KMS-11 (cell line): ENCODE results near the gene GREM1.

ENCODE experiments used
- H2AFZ ChIP-seq: fragments of 200-600 bp; sonication (generic); 2 replicates; pipeline ENCODE4 v1.6.1; 2016; ENCODE audit warnings: antibody characterized with exemption, mixed run types, low read depth
- H3K27ac ChIP-seq: fragments of 200-600 bp; sonication (generic); 2 replicates; pipeline ENCODE4 v1.6.1; 2016; ENCODE audit warnings: mild to moderate bottlenecking, mixed run types
- H3K27me3 ChIP-seq: fragments of 200-600 bp; sonication (generic); 2 replicates; pipeline ENCODE4 v1.6.1; 2017; ENCODE audit warnings: mild to moderate bottlenecking, low read depth, mixed run types, moderate library complexity; ENCODE audit not compliant: insufficient read depth
- H3K36me3 ChIP-seq: fragments of 200-600 bp; sonication (generic); 2 replicates; pipeline ENCODE4 v1.6.1; 2017; ENCODE audit warnings: mild to moderate bottlenecking, mixed run types; ENCODE audit not compliant: insufficient read depth
- H3K4me1 ChIP-seq: fragments of 200-600 bp; sonication (generic); 2 replicates; pipeline ENCODE4 v1.6.1; 2016; ENCODE audit warnings: mild to moderate bottlenecking, low read depth, mixed run types; ENCODE audit not compliant: poor library complexity, severe bottlenecking
- H3K4me2 ChIP-seq: fragments of 200-600 bp; sonication (generic); 2 replicates; pipeline ENCODE4 v1.7.0; 2016; ENCODE audit warnings: mild to moderate bottlenecking, mixed run types
- H3K4me3 ChIP-seq: fragments of 200-600 bp; sonication (generic); IDR thresholded peaks from 2 replicates; pipeline ENCODE4 v1.6.1; 2017; ENCODE audit warnings: low read depth, low read length, mixed read lengths; ENCODE audit not compliant: insufficient read depth
- H3K79me2 ChIP-seq: fragments of 200-600 bp; sonication (generic); 2 replicates; pipeline ENCODE4 v1.6.1; 2016; ENCODE audit warnings: low read depth, mixed run types; ENCODE audit not compliant: insufficient read depth
- H3K9ac ChIP-seq: fragments of 200-600 bp; sonication (generic); 2 replicates; pipeline ENCODE4 v1.6.1; 2016; ENCODE audit warnings: mild to moderate bottlenecking, mixed run types
- H4K20me1 ChIP-seq: fragments of 200-600 bp; sonication (generic); 2 replicates; pipeline ENCODE4 v1.6.1; 2016; ENCODE audit warnings: mild to moderate bottlenecking, mixed run types; ENCODE audit not compliant: insufficient read depth
- TF ChIP-seq, protein P1 (sequence below): fragments of 200-600 bp; sonication (generic); conservative IDR thresholded peaks from 2 replicates; pipeline ENCODE4 v1.6.1; 2017; ENCODE audit warnings: low read depth, mild to moderate bottlenecking, antibody characterized with exemption, low read length, moderate library complexity, mixed read lengths

GREM1 gene

GRCh38 chr15:32767236-32767635 lies 49.4 kb downstream of the GREM1 start:
- no peak overlapping the region for H3K4me2 ChIP-seq
- no peak overlapping the region for H2AFZ ChIP-seq
- H3K36me3 ChIP-seq: no peaks in the 10 kb centered on the region
- peaks cover 15% of the 10 kb centered on the region for H3K4me1 ChIP-seq
- no peak overlapping the region for H3K4me3 ChIP-seq
- H3K27ac ChIP-seq: no peak overlapping the region
- no peaks in the 10 kb centered on the region for H3K27me3 ChIP-seq
- H4K20me1 ChIP-seq: no peaks in the 10 kb centered on the region
- TF ChIP-seq, protein P1, sequence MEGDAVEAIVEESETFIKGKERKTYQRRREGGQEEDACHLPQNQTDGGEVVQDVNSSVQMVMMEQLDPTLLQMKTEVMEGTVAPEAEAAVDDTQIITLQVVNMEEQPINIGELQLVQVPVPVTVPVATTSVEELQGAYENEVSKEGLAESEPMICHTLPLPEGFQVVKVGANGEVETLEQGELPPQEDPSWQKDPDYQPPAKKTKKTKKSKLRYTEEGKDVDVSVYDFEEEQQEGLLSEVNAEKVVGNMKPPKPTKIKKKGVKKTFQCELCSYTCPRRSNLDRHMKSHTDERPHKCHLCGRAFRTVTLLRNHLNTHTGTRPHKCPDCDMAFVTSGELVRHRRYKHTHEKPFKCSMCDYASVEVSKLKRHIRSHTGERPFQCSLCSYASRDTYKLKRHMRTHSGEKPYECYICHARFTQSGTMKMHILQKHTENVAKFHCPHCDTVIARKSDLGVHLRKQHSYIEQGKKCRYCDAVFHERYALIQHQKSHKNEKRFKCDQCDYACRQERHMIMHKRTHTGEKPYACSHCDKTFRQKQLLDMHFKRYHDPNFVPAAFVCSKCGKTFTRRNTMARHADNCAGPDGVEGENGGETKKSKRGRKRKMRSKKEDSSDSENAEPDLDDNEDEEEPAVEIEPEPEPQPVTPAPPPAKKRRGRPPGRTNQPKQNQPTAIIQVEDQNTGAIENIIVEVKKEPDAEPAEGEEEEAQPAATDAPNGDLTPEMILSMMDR: no peak
- no peak overlapping the region for H3K9ac ChIP-seq
- H3K79me2 ChIP-seq: no peaks in the 10 kb centered on the region

GRCh38 chr15:32774022-32774421 lies 56.2 kb downstream of the GREM1 start:
- TF ChIP-seq, protein P1: no peak
- Histone ChIP-seq H3K27ac (no peak overlapping the region), H3K27me3 (no peaks in the 10 kb centered on the region)

DNA sequence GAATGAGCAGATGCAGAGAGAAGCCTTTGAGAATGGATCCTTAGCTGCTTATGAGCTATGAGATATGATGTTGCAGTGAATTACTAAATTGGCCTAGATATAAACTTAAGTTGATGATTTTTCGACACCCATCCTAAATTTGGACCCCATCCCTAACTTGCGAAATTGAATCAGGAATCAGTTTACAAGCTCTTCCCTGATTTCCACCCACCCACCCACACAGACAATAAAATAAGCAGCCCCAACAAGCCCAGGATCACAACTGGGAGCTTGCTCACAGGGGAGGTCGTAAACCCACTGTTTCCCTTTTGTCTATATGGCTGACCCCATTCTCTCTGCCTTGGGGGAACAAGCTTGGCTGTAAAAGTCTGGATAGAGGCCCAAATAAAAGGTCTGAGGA lies 57.3 kb downstream of the GREM1 start:
- Histone ChIP-seq H3K36me3 (no peaks in the 10 kb centered on the region), H2AFZ (no peak overlapping the region), H3K27me3 (no peaks in the 10 kb centered on the region), H3K79me2 (no peaks in the 10 kb centered on the region), H3K9ac (no peak overlapping the region), H3K27ac (no peak overlapping the region), H3K4me3 (no peak overlapping the region), H4K20me1 (no peaks in the 10 kb centered on the region), H3K4me2 (no peak overlapping the region), H3K4me1 (no peaks in the 10 kb centered on the region)
- TF ChIP-seq, protein P1: no peak

More at GRCh38 chr15:32774022-32774421, 56.2 kb downstream of the GREM1 start:
- Histone ChIP-seq H4K20me1 (no peaks in the 10 kb centered on the region), H2AFZ (no peak overlapping the region), H3K4me3 (no peak overlapping the region), H3K9ac (no peak overlapping the region), H3K4me1 (no peaks in the 10 kb centered on the region), H3K79me2 (no peaks in the 10 kb centered on the region), H3K36me3 (no peaks in the 10 kb centered on the region), H3K4me2 (no peak overlapping the region)

DNA sequence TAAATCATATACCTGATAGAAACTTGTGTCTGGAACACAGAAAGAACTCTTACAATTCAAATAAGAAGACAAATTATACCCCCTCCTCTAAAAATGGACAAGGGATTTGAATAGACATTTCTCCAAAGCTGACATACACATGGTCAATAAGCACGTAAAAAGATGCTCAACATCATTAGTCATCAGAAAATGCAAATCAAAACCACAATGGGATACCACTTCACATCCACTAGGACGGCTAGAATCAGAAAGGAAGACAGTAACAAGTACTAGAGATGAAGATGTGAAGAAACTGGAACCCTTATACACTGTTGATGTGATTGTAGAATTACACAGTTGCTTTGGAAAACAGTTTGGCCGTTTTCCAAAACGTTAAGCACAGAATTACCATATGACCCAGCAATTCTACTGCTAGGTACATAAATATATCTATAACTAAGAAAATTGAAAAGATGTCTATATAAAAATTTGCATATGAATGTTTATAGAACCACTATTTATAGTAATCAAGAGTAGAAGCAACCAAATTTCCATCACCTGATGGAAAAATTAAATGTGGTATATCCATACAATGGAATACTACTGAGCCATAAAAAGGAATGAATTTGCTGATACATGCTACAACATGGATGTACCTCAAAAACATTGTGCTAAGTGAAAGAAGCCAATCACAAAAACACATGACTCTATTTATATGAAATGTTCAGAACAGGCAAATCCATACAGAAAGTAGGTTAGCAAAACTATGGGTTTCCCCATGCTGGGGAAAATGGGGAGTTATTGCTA lies 60.8 kb downstream of the GREM1 start:
- H3K27me3 ChIP-seq: no peaks in the 10 kb centered on the region
- H3K4me3 ChIP-seq: no peak overlapping the region
- TF ChIP-seq, protein P1: no peak
- no peak overlapping the region for H3K9ac ChIP-seq
- no peak overlapping the region for H2AFZ ChIP-seq
- no peak overlapping the region for H3K27ac ChIP-seq
- H4K20me1 ChIP-seq: no peaks in the 10 kb centered on the region
- no peak overlapping the region for H3K4me2 ChIP-seq
- no peaks in the 10 kb centered on the region for H3K79me2 ChIP-seq
- no peaks in the 10 kb centered on the region for H3K36me3 ChIP-seq
- no peaks in the 10 kb centered on the region for H3K4me1 ChIP-seq
